Measurements from ENCODE around the gene PRPH. TPM values are rescaled to one million over a fixed set of nuclear protein-coding genes. Genes with fewer than 3 reads are reported as not detected.

PRPH gene
- total and polyA plus RNA-seq, 2 of the 13 experiments (the other 11 are each of a cell fraction or from before 2014, with no cell fraction given): 0.12 TPM; not detected in 1

DNA sequence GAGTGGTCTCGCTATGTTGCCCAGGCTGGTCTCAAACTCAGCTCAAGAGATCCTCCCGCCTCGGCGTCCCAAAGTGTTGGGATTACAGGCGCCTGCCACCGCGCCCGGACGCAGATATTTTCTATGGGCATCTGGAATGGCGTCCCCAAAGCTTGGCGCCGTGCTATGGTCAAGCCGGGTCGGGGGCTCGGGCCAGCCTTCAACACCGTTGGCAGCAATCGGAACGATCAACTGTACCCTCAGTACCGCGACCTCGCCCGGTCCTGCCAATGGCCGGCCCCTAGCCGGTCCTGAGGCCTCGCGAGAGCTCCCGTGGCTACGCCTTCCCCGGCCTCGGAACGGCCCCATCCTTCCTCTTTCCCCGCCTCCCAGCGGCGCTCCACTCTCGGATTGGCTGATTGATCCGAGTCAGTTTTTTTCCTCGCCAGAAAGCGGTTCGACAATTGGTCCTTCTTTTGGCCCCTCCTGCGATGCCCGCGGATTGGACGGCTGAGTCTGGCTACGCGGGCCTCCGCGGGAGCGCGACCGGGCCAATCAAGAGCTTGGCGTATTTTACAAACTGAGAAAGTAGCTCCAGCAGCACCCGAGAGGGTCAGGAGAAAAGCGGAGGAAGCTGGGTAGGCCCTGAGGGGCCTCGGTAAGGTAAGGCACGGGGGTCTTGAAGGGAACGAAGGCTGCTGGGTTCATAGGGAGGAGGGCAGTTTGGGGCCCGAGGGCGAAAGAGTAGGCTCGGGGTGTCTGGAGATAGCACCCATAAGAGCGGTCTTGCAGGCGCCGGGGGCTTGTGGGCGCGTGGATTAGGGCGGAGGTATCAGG lies 28.0 kb downstream of the PRPH start, which contains the start of gene TROAP (continued):
- TF ChIP-seq, protein P1, sequence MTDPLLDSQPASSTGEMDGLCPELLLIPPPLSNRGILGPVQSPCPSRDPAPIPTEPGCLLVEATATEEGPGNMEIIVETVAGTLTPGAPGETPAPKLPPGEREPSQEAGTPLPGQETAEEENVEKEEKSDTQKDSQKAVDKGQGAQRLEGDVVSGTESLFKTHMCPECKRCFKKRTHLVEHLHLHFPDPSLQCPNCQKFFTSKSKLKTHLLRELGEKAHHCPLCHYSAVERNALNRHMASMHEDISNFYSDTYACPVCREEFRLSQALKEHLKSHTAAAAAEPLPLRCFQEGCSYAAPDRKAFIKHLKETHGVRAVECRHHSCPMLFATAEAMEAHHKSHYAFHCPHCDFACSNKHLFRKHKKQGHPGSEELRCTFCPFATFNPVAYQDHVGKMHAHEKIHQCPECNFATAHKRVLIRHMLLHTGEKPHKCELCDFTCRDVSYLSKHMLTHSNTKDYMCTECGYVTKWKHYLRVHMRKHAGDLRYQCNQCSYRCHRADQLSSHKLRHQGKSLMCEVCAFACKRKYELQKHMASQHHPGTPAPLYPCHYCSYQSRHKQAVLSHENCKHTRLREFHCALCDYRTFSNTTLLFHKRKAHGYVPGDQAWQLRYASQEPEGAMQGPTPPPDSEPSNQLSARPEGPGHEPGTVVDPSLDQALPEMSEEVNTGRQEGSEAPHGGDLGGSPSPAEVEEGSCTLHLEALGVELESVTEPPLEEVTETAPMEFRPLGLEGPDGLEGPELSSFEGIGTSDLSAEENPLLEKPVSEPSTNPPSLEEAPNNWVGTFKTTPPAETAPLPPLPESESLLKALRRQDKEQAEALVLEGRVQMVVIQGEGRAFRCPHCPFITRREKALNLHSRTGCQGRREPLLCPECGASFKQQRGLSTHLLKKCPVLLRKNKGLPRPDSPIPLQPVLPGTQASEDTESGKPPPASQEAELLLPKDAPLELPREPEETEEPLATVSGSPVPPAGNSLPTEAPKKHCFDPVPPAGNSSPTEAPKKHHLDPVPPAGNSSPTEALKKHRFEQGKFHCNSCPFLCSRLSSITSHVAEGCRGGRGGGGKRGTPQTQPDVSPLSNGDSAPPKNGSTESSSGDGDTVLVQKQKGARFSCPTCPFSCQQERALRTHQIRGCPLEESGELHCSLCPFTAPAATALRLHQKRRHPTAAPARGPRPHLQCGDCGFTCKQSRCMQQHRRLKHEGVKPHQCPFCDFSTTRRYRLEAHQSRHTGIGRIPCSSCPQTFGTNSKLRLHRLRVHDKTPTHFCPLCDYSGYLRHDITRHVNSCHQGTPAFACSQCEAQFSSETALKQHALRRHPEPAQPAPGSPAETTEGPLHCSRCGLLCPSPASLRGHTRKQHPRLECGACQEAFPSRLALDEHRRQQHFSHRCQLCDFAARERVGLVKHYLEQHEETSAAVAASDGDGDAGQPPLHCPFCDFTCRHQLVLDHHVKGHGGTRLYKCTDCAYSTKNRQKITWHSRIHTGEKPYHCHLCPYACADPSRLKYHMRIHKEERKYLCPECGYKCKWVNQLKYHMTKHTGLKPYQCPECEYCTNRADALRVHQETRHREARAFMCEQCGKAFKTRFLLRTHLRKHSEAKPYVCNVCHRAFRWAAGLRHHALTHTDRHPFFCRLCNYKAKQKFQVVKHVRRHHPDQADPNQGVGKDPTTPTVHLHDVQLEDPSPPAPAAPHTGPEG (CRISPR knock-in tag; IDR thresholded peaks at IDR 0.05): peak; percentile 32; the same call in 1 of the 2 replicates
- TF ChIP-seq ZNF772 (CRISPR knock-in tag; IDR thresholded peaks at IDR 0.05) (no peak), HNRNPH1 (optimal IDR thresholded peaks at IDR 0.05; ENCODE audit: low read depth, low read length) (no peak), ATF7-NPFF (CRISPR knock-in tag; IDR thresholded peaks at IDR 0.05; ENCODE audit: low read depth) (peak; percentile 28; the same call in 1 of the 2 replicates), HDAC2 (CRISPR knock-in tag; IDR thresholded peaks at IDR 0.05) (no peak), SIX4 (CRISPR knock-in tag; IDR thresholded peaks at IDR 0.05) (no peak), ZNF615 (CRISPR knock-in tag; IDR thresholded peaks at IDR 0.05; ENCODE audit: borderline replicate concordance) (no peak), GTF3A (CRISPR knock-in tag; conservative IDR thresholded peaks at IDR 0.05) (no peak), HNRNPLL (IDR thresholded peaks at IDR 0.05; ENCODE audit: low read depth, low read length, poor library complexity, severe bottlenecking) (peak; percentile 43), ZFY (CRISPR knock-in tag; IDR thresholded peaks at IDR 0.05) (peak; percentile 81), ZBTB1 (CRISPR knock-in tag; IDR thresholded peaks at IDR 0.05; ENCODE audit: borderline replicate concordance) (no peak), RBM39 (IDR thresholded peaks at IDR 0.05; ENCODE audit: low read depth, low read length, poor library complexity, severe bottlenecking) (peak; percentile 82), IRX3 (CRISPR knock-in tag; IDR thresholded peaks at IDR 0.05; ENCODE audit: borderline replicate concordance, low read depth) (no peak; the same call in 1 of the 2 replicates)
- TF ChIP-seq, protein P2, sequence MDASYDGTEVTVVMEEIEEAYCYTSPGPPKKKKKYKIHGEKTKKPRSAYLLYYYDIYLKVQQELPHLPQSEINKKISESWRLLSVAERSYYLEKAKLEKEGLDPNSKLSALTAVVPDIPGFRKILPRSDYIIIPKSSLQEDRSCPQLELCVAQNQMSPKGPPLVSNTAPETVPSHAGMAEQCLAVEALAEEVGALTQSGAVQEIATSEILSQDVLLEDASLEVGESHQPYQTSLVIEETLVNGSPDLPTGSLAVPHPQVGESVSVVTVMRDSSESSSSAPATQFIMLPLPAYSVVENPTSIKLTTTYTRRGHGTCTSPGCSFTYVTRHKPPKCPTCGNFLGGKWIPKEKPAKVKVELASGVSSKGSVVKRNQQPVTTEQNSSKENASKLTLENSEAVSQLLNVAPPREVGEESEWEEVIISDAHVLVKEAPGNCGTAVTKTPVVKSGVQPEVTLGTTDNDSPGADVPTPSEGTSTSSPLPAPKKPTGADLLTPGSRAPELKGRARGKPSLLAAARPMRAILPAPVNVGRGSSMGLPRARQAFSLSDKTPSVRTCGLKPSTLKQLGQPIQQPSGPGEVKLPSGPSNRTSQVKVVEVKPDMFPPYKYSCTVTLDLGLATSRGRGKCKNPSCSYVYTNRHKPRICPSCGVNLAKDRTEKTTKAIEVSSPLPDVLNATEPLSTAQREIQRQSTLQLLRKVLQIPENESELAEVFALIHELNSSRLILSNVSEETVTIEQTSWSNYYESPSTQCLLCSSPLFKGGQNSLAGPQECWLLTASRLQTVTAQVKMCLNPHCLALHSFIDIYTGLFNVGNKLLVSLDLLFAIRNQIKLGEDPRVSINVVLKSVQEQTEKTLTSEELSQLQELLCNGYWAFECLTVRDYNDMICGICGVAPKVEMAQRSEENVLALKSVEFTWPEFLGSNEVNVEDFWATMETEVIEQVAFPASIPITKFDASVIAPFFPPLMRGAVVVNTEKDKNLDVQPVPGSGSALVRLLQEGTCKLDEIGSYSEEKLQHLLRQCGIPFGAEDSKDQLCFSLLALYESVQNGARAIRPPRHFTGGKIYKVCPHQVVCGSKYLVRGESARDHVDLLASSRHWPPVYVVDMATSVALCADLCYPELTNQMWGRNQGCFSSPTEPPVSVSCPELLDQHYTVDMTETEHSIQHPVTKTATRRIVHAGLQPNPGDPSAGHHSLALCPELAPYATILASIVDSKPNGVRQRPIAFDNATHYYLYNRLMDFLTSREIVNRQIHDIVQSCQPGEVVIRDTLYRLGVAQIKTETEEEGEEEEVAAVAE (CRISPR knock-in tag; IDR thresholded peaks at IDR 0.05; ENCODE audit: borderline replicate concordance): peak; percentile 97
- TF ChIP-seq, protein P3, sequence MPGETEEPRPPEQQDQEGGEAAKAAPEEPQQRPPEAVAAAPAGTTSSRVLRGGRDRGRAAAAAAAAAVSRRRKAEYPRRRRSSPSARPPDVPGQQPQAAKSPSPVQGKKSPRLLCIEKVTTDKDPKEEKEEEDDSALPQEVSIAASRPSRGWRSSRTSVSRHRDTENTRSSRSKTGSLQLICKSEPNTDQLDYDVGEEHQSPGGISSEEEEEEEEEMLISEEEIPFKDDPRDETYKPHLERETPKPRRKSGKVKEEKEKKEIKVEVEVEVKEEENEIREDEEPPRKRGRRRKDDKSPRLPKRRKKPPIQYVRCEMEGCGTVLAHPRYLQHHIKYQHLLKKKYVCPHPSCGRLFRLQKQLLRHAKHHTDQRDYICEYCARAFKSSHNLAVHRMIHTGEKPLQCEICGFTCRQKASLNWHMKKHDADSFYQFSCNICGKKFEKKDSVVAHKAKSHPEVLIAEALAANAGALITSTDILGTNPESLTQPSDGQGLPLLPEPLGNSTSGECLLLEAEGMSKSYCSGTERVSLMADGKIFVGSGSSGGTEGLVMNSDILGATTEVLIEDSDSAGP (CRISPR knock-in tag; IDR thresholded peaks at IDR 0.05; ENCODE audit: borderline replicate concordance): no peak; the same call in 1 of the 2 replicates

All from HepG2 (cell line).